HG03045 (cell line): ENCODE measurements around the gene SH2D1B.

ENCODE experiments used
- ATAC-seq: cut with Tn5 transposase; IDR thresholded peaks from one replicate; pipeline ENCODE4 v1.9.1; 2021; ENCODE audit warnings: mild to moderate bottlenecking, moderate library complexity; ENCODE audit not compliant: unreplicated experiment

The SH2D1B gene

DNA sequence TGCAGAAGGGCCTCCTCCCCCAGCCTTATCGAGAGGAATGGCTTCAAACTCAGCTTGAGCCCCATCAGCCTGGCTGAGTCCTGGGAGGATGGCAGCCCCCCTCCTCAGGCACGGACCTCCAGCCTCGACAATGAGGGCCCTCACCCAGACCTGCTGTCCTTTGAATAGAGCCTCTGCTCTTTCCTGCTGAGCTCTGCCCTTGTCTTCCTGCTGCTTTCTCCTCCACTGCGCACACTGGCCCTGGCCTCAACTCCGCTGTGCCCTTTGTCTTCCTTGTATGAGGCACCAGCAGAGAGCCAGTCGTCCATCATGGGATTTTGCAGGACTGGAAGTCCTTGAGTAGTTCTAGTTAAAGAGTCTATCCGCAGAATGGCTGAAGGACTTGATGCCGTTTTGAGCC is 28.4 kb downstream of the SH2D1B start:
- ATAC-seq: no peak

DNA sequence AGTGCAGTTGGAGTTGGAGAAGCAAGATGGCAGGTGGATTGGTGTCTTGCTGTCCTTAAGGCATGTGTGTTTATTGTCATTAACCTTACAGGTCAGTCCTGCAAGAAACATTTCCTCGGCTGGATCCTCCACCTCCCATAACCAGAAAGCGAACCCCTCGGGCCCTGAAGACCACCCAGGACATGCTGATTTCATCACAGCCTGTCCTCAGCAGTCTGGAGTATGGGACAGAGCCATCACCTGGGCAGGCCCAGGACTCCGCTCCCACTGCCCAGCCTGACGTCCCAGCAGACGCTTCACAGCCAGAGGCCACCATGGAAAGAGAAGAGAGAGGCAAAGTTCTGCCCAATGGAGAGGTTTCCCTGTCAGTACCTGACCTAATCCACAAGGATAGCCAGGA is 28.8 kb downstream of the SH2D1B start:
- ATAC-seq: no peak

DNA sequence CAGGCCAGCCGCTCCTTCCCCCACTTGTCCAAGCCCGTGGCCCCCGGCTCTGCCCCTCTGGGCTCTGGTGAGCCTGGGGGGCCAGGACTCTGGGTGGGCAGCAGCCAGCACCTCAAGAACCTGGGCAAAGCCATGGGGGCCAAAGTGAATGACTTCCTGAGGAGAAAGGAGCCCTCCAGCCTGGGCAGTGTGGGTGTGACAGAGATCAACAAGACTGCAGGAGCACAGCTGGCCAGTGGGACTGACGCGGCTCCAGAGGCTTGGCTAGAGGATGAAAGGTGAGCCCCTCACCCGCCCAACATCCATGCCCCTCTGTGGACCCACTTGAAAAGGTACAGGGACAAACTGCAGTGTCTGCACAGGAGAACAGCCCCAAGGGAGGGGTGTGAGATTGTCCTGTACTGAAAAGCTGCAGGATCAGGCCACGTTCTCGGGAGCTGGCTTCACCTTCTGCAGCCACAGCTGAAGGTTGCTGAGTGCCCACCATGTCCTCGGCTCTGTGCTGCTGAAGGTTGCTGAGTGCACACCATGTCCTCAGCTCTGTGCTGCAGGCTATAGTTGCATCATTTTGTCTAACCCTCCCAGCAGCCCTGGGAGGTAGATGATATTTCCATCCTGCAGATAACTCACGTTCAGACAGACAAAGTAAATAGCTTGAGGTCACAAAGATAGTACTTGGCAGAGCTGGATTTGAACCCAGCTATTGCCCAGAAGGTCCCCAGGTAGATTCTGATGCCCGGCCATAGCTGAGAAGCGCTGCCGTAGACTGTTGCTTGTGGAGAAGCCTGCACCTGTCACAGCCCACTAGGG is 29.8 kb downstream of the SH2D1B start:
- no peak for ATAC-seq

DNA sequence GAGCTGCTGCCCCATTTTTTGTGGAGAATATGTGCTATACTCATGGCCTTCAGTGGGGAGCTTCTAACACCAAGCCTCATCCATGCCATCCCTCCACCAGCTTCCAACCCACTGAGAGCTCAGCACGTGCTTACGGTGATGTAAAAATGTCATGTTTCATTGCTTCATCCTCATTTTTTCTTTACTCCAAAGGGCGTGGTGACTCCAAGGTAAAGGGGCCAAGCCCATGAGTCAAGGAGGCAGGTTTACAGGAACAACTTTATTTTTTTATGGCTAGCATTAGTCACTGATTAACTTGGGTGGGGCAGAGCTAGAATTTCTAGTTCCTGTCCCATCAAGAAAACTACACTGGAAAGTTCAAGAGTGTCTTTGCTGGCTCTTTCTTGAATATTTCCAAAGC is 30.6 kb downstream of the SH2D1B start, which contains the start of gene C1orf226:
Gene C1orf226, plus strand, starts transcription at position 346 of the 400 bp plus-strand sequence. CDS start 174 bp downstream, outside the sequence.
- no peak for ATAC-seq

DNA sequence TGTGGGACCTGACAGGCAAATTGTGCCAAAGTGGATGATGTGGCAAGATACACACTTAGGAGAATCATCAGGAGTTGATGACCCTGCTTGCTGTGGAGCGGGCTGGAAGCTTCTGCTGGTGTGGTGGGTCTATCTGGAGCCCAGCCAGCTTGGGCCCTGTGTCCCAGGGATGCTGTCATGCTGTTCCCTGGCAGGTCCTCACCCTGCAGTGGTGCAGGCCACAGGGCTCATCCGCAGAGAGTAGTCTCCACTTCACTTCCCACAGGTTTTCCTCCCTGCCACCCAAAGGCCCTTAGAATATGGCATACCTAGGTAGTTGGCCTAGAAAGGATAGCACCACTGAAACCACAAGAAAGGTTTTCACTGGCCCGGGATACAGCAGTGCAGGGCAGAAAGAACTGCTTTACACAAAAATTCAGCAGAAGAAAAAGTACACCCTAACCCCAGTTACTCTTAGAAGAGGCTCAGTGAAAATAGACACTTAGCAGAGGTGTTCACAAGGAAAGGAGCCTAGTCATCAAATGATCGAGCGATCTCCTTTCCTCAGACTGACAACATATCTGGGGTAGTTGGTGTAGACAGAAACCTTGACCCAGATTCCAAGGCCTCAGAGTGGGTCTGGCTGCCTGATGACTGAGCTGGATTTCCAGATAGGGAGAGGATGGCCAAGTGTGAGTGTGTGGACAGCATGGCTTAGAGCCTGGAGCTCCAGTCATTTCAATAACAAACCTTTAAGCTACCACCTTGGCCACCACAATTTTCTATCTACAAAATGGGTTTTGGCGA is 31.7 kb downstream of the SH2D1B start:
- ATAC-seq: no peak

DNA sequence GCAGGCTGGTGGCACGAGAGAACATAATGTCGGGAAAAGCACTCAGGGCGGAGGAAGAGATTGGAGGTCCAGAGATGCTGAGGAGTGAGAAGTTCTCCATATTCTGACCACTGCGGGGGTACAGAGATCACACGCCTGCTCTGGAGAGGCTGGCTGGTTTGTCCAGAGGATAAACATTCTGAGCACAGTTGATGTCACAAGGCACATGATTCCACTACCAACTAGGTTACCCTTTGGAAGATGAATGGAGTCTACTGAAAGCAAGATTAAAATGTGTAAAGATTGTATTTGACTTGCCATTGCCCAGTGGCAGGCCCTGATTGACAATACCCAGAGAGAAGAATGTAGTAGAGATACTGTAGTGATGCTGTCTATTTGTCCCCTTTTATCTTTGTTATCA is 35.2 kb downstream of the SH2D1B start, which contains the start of gene SPATA46:
Gene SPATA46, minus strand, starts transcription at position 164 of the 400 bp plus-strand sequence. Its CDS starts 64 bp downstream, at position 100.
- no peak for ATAC-seq

DNA sequence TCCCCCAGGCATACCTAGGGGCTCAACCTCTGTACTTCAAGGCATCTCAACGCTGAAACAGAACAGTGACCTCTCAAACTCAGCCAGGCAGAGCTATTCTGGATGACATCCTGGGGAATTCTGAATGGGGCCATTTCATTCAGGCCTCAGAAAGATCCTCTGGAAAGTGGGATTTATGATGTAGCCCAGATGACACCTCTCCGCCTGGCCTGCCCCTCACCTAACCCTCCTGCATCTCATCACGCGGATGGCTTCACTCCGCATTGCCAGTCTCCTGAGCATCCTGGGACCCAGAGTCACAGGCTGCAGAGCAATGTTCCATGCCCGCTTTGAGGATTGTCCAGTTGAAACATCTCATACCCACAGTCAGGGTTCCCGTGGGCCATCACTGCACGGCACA is 36.5 kb downstream of the SH2D1B start:
- no peak for ATAC-seq

DNA sequence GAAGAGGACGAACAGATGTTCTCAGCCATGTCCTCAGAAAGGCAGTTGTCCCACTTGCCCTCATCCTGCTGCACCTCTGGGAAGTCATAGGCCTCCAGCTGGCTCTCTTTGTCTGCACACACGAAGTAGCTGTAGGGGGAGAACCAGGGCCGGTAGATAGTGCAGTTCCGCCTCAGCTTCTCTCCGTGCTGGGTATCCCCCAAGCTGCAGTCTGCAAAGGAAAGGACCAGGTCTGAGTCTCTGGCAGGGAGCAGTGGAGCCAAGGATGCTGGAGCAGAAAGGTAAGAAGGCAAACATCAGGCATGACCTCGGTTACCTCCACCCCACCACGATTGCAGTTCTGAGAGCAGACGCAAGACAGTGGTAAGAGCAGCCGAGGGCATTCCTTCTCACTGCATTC is 37.5 kb downstream of the SH2D1B start:
- ATAC-seq: no peak

DNA sequence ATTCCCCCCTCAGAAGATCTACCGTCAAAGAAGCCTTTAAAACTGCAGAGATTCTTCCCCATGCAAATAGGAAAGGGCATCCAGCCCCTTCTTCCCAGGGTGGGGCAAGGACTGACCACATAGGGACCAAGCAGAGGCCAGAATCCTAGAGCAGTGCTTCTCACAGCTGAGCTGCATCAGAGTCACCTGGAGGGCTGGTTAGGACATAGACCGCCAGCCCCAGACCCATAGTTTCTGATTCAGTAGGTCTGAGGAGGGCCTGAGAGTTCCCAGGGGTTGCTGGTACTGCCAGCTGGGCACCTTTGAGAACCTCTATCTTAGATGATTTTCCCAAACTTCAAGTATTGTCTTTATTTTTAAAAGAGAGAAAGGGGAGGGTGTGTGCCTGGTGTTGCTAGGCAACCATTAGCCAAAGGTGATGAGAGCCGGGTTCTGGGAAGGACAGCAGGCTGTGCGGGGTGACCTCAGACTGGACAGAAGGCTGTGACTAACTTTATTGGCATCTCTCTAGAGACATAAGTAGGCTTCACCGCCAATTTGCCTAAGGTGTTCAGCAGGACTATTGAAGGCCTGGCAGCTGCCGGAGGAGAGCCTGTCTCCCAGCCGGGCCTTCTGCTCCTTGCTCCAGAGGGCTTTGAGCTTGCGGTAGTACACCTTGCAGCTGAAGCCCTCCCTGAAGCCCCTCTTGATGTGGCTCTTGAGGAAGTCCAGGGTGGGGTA is 38.2 kb downstream of the SH2D1B start:
- no peak for ATAC-seq

DNA sequence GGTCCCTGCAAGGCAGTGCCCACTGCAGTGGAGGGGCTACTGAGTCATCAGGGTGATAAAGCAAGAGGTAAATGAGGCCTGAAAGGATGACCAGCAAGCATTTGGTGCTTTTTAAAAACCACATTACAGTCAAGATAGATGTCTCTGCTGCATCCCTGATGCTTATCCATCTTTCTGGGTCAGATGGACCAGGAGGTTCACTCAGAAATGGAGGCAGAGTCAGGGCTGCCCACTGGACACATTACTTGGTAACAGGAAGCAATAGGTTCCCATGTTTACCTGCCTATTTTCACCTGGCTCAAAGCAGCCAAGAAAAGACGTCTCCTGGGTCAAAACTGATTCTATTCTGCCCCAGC is 38.9 kb downstream of the SH2D1B start:
- ATAC-seq: no peak

DNA sequence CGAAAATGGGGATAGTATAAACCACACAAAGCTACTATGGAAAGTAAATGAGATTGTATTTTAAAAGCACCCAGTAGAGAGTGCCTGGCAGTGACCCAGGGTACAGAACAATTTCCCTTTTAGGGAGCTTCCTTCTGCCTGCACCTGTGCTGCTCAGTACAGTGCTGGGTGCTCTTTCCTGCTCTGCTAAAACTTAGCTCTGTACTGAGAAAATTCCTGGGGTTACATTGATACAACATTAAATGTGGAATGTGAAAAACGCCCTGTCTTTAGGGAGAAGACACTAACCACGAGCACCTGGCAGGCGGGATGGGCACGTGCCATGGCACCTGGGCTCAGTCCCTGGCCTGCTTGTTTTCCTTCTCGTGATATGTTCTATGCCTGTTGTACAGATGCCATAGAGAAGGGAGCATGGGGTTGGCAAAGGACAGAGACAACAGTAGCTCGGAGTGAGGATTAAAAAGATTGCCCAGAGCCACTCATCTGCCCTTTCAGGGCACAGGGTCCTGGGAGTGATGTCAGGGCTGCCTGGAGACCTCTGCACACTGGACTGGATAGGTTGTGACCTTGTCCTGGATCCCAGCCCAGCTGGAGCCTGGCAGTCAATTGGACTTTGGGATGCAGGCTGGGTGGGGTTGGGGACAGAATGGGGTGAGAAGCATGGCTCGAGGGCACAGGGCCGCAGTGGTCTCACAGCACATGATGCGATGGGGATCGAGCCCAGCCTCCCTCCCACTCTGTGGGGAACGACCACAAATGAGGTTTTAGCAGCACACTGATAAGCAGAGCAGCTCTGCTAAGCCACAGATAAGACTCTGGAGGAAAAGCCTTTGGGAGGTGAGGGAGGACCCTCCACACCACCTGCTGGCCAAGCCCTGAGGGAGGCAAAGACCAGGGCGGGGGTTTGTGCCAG is 39.5 kb downstream of the SH2D1B start:
- no peak for ATAC-seq

DNA sequence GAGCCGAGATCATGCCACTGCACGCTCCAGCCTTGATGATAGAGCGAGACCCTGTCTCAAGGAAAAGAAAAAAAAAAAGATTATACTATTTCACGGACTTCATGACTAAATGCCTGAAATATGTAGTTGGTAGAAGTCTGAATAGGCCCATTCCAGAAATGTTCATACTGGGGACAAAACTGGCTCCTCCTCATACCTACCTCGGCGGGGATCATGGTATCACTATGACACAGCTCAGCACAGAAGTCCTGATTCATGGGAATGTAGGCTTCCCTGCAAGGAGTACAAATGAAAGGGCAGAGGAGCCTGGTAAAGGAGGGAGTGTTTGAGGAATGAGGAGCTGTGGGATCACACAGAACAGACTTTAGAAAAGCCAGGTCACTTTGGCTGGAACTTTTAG is 40.3 kb downstream of the SH2D1B start:
- no peak for ATAC-seq

DNA sequence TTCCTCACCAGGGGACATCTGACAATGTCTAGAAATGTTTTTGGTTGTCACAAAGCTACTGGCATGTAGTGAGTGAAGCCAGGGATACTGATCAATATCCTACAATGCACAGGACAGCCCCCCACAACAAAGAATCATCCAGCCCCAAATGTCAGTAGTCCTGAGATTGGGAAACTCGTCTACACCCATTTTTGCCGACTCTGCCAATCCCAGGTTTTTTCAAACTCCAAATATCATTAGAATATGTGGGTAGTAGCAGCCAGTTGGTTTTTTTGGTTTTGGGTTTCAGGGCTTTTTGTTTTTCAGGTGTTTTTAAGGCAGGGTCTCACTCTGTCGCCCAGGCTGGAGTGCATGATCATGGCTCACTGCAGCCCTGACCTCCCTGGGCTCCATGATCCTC is 41.2 kb downstream of the SH2D1B start:
- no peak for ATAC-seq

DNA sequence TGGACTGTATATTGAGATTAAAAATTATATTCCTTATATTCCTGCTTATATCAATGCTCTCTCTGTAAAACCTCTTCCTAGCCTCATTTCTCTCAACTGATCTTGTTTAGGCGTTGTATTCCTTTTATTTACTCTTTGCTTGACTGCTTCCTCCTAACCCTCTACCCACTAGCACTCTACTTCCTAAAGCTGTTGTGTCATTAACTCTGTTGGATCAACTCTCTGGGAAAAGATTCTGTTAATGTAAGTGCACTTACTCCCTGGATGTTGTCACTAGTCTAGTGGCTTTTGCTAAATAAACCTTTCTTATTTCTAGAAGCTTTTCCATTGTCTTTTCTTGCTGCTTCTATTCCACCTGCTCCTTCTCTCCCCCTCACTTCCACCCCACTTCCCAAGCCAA is 41.8 kb downstream of the SH2D1B start:
- no peak for ATAC-seq

DNA sequence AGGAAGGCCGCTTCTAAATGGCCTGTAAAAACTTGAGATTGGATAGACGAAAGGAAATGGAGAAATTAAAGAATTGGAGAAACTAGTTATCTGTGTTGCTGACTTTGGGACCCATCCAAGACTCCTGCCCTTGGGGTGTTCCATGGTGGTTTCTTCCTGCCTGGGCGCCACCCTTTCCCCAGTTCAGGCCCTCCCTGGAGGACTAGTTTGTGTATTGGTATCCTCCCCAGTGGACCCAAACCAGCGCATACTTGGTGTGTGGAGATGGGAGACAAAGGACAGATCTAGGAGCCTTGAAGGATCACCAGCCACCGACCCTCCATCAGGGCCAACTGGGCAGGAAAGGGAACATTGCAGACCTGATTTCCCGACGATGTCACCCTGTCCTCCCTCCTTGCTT is 42.4 kb downstream of the SH2D1B start:
- no peak for ATAC-seq

DNA sequence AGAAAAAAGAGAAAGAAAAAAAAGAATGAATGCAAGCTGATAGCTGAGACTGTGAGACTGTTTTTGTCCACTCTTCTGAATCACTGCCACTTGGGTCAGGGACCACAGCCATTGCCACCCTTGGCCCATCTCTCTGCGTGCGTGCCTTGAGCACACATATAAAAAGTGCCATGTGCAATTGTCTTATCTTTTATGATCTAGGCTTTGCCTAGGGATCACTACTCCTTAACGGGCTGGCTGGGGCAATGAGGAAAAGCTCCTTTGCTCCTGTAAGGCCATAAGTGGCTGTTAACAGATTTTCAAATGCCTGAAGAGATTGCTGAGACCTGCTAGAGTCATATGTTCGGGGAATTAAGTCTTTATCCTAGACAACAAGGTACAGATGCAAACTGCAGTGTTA is 43.5 kb downstream of the SH2D1B start:
- ATAC-seq: no peak

DNA sequence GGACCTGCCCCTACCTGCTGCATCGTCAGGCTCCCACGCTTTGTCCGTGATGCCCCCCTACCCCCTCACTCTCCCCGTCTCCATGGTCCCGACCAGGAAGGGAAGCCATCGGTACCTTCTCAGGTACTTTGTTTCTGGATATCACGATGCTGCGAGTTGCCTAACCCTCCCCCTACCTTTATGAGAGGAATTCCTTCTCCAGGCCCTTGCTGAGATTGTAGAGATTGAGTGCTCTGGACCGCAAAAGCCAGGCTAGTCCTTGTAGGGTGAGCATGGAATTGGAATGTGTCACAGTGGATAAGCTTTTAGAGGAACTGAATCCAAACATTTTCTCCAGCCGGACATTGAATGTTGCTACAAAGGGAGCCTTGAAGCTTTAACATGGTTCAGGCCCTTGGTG is 44.2 kb downstream of the SH2D1B start:
- no peak for ATAC-seq

DNA sequence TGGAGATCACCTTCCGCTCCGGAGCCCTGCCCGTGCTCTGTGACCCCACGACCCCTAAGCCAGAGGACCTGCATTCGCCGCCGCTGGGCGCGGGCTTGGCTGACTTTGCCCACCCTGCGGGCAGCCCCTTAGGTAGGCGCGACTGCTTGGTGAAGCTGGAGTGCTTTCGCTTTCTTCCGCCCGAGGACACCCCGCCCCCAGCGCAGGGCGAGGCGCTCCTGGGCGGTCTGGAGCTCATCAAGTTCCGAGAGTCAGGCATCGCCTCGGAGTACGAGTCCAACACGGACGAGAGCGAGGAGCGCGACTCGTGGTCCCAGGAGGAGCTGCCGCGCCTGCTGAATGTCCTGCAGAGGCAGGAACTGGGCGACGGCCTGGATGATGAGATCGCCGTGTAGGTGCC is 44.9 kb downstream of the SH2D1B start:
- ATAC-seq: no peak

DNA sequence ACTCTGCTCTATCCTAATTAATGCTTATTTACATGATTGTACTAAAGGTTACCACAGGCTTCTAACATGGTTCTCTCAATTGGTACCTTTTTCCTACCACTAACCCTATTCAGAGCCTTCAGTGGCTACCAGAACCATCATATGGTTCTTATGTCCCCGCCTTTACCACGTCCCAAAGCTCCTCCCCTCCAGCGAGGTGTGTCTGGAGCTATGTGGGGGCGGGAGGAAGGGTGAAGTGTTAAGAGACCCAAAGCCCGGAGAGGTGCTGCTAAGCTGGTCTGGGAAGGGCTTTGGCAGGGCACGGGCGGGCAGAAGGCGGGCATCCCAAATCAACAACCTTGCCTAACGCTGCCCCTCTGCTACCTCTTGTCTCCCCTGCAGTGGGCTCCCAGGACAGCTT is 45.3 kb downstream of the SH2D1B start:
- no peak for ATAC-seq

DNA sequence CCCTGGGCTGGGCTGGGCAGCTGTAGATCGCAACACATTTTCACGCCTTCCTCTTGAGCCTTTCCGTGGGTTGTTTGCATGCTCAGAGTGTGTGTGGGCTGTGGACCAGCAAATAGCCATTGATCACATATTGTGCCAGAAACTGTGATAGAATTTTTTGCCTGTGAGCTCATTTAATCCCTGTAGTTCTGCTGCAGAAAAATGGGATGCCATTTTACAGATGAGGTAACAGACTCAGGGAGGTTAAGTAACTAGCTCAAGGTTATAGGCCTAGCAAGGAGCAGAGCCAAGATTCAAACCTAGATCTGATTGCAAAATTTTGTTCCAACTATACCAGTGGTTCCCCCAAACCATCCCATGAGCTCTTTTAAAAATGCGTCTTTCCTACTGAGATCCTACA is 45.8 kb downstream of the SH2D1B start:
- ATAC-seq: no peak
